ENCODE measurements around the gene SKAP1.

Gene SKAP1

GRCh38 chr17:48429638-48430586 lies at the start of gene SKAP1:
TSS of gene SKAP1 (minus strand) at chr17:48430214.
- no peak for TF ChIP-seq POLR2AphosphoS5 (IDR thresholded peaks at IDR 0.05; ENCODE audit: borderline replicate concordance, low read depth, low read length)
- TF ChIP-seq FOXP2 (optimal IDR thresholded peaks at IDR 0.05; ENCODE audit: control extremely low read depth, extremely low read length, insufficient read depth) = no peak
- no peak for TF ChIP-seq EZH2 (IDR thresholded peaks at IDR 0.05)
- Histone ChIP-seq H3K9me3 (ENCODE audit: low read depth, low read length) (no peaks in the 10 kb centered on the region), H3K27ac (no peak within 1 kb of the TSS), H3K4me3 (no peak within 1 kb of the TSS), H3K9ac (ENCODE audit: insufficient read length) (no peak within 1 kb of the TSS), H3K36me3 (ENCODE audit: insufficient read depth, low read length) (no peaks in the 10 kb centered on the region)
- DNase-seq (ENCODE audit: low read depth, low spot score) = no peak

DNA sequence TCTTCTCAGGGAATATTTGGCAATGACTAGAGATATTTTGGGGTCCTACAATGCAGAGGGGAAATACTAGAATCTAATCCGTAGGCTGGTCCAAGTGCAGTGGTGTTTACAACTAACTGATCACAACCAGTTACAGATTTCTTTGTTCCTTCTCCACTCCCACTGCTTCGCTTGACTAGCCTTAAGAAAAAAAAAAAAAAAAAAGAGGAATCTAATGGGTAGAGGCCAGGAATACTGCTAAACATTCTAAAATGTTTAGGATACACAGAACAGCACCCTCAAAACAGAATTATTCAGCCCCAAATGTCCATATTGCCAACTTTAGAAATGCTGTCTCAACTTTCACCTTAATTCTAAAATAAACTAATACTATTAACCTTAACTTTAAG lies 49.0 kb upstream of the SKAP1 start:
- Histone ChIP-seq H3K4me3 (no peak overlapping the region), H3K9ac (ENCODE audit: insufficient read length) (no peak overlapping the region), H3K36me3 (ENCODE audit: insufficient read depth, low read length) (no peaks in the 10 kb centered on the region), H3K27ac (no peak overlapping the region), H3K9me3 (ENCODE audit: low read depth, low read length) (no peaks in the 10 kb centered on the region)
- DNase-seq (ENCODE audit: low read depth, low spot score) = no peak
- TF ChIP-seq POLR2AphosphoS5 (IDR thresholded peaks at IDR 0.05; ENCODE audit: borderline replicate concordance, low read depth, low read length) (no peak), EZH2 (IDR thresholded peaks at IDR 0.05) (no peak), FOXP2 (optimal IDR thresholded peaks at IDR 0.05; ENCODE audit: control extremely low read depth, extremely low read length, insufficient read depth) (no peak)

- Histone ChIP-seq H3K27ac (no peak overlapping the region), H3K9ac (ENCODE audit: insufficient read length) (no peak overlapping the region)
Observed at GRCh38 chr17:48478224-48479013, 48.4 kb upstream of the SKAP1 start.

GRCh38 chr17:48477221-48477620 lies 47.2 kb upstream of the SKAP1 start:
- Histone ChIP-seq H3K27ac (no peak overlapping the region), H3K9ac (ENCODE audit: insufficient read length) (no peak overlapping the region), H3K9me3 (ENCODE audit: low read depth, low read length) (no peaks in the 10 kb centered on the region), H3K4me3 (no peak overlapping the region), H3K36me3 (ENCODE audit: insufficient read depth, low read length) (no peaks in the 10 kb centered on the region)
- DNase-seq (ENCODE audit: low read depth, low spot score) = no peak
- no peak for TF ChIP-seq POLR2AphosphoS5 (IDR thresholded peaks at IDR 0.05; ENCODE audit: borderline replicate concordance, low read depth, low read length)

More at GRCh38 chr17:48478224-48479013, 48.4 kb upstream of the SKAP1 start:
- no peaks in the 10 kb centered on the region for H3K36me3 ChIP-seq (ENCODE audit: insufficient read depth, low read length)
- TF ChIP-seq FOXP2 (optimal IDR thresholded peaks at IDR 0.05; ENCODE audit: control extremely low read depth, extremely low read length, insufficient read depth) (no peak), POLR2AphosphoS5 (IDR thresholded peaks at IDR 0.05; ENCODE audit: borderline replicate concordance, low read depth, low read length) (no peak), EZH2 (IDR thresholded peaks at IDR 0.05) (no peak)
- no peaks in the 10 kb centered on the region for H3K9me3 ChIP-seq (ENCODE audit: low read depth, low read length)
- no peak overlapping the region for H3K4me3 ChIP-seq
- DNase-seq (ENCODE audit: low read depth, low spot score) = no peak

GRCh38 chr17:48472411-48473281 lies 42.6 kb upstream of the SKAP1 start:
- no peaks in the 10 kb centered on the region for H3K9me3 ChIP-seq (ENCODE audit: low read depth, low read length)
- H3K9ac ChIP-seq (ENCODE audit: insufficient read length) = no peak overlapping the region
- TF ChIP-seq FOXP2 (optimal IDR thresholded peaks at IDR 0.05; ENCODE audit: control extremely low read depth, extremely low read length, insufficient read depth) (no peak), EZH2 (IDR thresholded peaks at IDR 0.05) (no peak), POLR2AphosphoS5 (IDR thresholded peaks at IDR 0.05; ENCODE audit: borderline replicate concordance, low read depth, low read length) (no peak)
- DNase-seq (ENCODE audit: low read depth, low spot score) = no peak
- no peak overlapping the region for H3K27ac ChIP-seq
- no peaks in the 10 kb centered on the region for H3K36me3 ChIP-seq (ENCODE audit: insufficient read depth, low read length)
- H3K4me3 ChIP-seq = no peak overlapping the region

GRCh38 chr17:48471817-48472410 lies 41.9 kb upstream of the SKAP1 start:
- Histone ChIP-seq H3K4me3 (no peak overlapping the region), H3K9ac (ENCODE audit: insufficient read length) (no peak overlapping the region), H3K9me3 (ENCODE audit: low read depth, low read length) (no peaks in the 10 kb centered on the region), H3K27ac (no peak overlapping the region), H3K36me3 (ENCODE audit: insufficient read depth, low read length) (no peaks in the 10 kb centered on the region)
- DNase-seq (ENCODE audit: low read depth, low spot score) = no peak
- TF ChIP-seq FOXP2 (optimal IDR thresholded peaks at IDR 0.05; ENCODE audit: control extremely low read depth, extremely low read length, insufficient read depth) (no peak), POLR2AphosphoS5 (IDR thresholded peaks at IDR 0.05; ENCODE audit: borderline replicate concordance, low read depth, low read length) (no peak), EZH2 (IDR thresholded peaks at IDR 0.05) (no peak)

DNA sequence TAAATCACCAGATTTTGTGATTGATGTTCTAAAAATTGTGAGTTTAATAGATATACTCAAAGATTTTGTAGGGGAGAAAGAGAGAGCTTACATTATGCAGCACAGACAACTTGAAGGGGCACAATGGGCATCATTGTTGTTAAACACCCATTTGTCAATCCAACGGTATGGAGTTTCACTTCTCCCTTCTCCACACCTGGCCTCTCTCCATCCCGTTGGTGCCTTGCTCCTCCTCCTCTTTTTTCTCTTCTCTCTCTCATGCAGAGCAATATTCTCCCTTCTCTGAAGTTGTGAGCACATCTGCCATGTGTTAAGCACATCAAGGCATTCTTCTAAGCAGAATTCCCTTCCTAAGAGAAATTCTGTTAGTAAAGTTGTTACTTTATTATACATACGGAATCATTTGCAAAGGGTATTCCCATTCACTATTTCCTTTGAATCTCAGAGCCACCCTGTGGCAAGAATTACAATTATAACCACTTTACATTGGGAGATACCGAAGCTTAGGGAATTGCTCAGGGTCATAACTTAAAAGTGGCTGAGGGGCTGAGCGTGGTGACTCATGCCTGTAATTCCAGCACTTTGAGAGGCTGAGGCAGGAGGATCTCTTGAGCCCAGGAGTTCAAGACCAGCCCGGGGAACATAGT lies 40.5 kb upstream of the SKAP1 start:
- DNase-seq (ENCODE audit: low read depth, low spot score) = no peak
- H3K9ac ChIP-seq (ENCODE audit: insufficient read length) = no peak overlapping the region
- H3K36me3 ChIP-seq (ENCODE audit: insufficient read depth, low read length) = no peaks in the 10 kb centered on the region
- no peak overlapping the region for H3K4me3 ChIP-seq
- TF ChIP-seq EZH2 (IDR thresholded peaks at IDR 0.05) (no peak), FOXP2 (optimal IDR thresholded peaks at IDR 0.05; ENCODE audit: control extremely low read depth, extremely low read length, insufficient read depth) (no peak), POLR2AphosphoS5 (IDR thresholded peaks at IDR 0.05; ENCODE audit: borderline replicate concordance, low read depth, low read length) (no peak)
- H3K9me3 ChIP-seq (ENCODE audit: low read depth, low read length) = no peaks in the 10 kb centered on the region
- no peak overlapping the region for H3K27ac ChIP-seq

Measured in SK-N-MC (cell line).